GM18498 (cell line): Measurements from ENCODE around the gene KCNJ12.
"Not testable (repeated sequence)": the region's sequence is repeated elsewhere in the genome, so short reads cannot be mapped to it uniquely, and the experiment has no call there.

ENCODE experiments used
- ATAC-seq: cut with Tn5 transposase; IDR thresholded peaks from one replicate; pipeline ENCODE4 v1.9.1; 2021; ENCODE audit warnings: mild to moderate bottlenecking, moderate library complexity; ENCODE audit not compliant: unreplicated experiment

The KCNJ12 gene

DNA sequence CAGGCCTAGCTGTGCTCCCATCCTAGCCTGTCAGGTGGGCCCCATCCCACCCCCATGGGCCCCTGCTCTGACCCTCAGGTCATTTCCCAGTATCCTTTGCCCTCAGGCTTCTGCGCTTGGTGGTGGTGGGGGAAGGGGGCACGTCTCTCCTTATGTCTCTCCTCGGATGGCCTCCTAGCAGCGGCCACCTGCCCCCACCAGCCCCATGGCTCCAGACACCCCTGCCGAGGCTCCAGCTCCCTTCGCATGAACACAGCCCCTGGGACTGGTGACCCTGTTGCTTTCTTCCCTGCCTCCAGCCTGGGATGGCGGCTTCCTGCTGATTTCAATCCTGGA lies 27.3 kb upstream of the KCNJ12 start:
- not testable (repeated sequence) for ATAC-seq

DNA sequence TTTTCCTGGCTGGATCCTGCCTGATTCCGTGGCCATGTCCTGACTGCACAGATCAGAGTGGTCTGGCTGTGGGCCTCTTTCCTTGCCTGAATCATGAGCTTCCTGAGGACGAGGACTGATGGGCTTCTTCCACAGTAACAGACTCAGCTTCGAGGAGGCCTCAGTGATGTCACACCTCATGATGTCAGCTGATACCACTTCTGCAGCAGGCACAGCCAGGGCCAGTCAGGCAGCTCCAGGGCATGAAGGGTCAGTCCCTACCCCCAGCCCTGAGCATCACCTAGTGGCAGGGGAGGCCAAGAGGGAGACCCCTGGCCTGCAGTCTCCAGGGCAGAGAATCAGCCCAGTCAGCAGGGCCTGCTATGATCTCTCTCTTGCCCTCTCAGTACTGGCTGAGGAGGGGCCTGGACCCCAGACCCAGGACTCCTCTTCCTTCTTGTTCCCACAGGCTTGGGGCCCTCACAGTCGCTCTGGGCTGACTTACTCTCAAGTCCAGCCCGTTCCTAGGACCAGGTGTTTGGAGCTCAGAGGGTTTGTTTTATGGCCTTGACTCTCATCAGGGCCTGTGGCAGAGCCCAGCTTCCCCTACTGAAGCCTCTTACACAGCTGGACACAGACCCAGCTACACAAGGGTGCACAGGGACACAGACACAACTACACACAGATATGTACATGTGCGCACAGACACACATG lies 26.7 kb upstream of the KCNJ12 start:
- not testable (repeated sequence) for ATAC-seq

DNA sequence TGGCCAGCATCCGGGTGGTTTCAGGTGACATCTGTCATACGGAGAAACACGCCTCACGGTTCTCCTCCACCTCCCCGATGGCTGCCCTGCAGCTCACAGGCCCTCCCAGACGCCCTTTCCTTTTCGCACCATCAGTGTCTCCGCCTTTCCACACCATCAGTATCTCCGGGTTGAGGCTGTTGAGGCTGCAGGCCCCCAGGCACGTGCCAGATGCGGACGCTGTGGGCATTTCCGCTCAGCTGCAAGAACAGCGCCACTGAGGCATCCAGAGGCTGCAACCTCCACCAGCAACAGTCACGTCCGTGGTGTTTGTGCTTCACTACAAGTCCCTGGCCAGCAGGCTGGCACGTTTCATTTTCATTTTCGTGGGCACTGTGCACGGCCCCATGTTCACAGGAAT lies 25.7 kb upstream of the KCNJ12 start:
- not testable (repeated sequence) for ATAC-seq

DNA sequence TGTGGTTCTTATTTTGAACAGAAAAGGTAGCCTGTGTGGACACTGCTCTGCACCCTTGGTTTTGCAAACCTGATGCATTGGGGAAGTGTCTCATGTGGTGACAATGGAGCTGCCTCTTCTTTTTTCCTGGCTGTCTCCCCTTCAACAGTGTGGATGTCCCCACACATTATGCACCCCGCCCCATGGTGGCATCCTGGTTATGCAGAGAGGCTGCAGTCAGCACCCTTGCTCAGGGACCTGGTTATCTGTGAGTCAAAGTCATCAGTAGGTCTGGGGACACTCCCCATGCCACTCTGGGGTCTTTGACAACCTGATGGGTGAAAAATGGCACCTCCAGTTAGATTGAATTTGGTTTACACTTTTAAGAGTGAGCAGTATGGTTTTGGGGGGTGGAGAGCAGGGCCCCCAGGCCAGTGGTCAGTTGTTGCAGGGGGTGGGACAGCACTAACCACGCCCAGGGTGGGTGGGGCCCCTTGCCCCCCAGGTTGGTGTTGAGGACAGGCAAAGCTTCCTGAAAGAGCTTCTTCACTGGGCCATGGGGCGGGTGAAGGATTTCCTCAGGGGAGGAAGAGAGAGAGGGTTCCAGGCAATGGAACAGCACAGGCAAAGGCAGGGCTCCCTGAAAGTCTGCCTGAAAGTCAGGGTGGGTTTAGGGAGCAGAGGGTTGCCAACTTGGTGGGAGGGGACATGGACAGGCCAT lies 24.6 kb upstream of the KCNJ12 start:
- no peak for ATAC-seq

DNA sequence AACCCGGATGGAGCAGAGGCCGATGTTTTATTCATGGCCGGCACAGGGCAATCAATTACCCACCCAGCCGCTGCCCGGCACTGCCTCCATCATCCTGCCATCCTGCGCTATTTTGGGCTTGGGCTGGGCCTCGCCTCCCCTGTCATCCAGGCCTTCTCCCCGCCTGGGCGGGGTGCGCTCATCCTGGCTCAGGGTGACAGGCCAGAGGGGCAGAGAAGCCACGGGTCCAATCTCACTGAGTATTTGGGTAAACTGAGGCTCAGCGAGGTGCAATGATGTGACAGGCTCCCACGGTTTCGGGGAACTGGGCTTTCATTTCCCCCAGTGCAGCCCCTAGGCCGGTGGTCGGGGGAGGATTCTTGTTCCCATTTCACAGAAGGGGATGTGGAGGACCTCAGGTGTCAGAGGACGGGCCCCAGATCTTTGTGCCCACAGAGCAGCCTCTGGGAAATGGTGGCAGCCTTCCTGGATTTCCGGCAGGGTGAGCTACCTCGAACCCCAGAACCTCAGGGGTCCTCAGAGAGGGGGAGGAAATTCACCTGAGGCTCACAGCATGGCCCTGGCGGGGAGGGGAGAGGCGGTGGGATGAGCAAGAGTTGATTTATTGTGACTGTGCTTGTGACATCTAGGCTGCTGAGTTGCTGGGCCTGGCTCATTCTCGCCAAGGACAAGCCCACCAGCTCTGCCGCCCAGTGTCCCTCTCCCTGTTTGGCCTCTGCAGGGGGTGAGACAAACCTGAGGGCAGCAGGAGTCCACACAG lies 23.8 kb upstream of the KCNJ12 start:
- no peak for ATAC-seq

DNA sequence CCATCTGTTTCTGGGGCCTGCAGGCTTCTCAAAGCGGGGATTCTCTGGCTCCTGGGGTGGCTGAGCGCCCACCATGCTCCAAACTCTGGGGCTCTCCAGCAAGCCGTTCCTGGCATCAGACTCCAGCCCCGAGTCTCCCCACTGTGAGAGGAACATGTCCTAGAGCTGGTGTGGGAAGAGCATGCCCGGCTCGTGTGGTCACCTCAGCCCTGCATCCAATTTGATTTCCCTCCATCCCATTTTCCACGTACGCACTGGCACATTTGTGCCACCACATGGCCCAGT lies 23.2 kb upstream of the KCNJ12 start:
- no peak for ATAC-seq

DNA sequence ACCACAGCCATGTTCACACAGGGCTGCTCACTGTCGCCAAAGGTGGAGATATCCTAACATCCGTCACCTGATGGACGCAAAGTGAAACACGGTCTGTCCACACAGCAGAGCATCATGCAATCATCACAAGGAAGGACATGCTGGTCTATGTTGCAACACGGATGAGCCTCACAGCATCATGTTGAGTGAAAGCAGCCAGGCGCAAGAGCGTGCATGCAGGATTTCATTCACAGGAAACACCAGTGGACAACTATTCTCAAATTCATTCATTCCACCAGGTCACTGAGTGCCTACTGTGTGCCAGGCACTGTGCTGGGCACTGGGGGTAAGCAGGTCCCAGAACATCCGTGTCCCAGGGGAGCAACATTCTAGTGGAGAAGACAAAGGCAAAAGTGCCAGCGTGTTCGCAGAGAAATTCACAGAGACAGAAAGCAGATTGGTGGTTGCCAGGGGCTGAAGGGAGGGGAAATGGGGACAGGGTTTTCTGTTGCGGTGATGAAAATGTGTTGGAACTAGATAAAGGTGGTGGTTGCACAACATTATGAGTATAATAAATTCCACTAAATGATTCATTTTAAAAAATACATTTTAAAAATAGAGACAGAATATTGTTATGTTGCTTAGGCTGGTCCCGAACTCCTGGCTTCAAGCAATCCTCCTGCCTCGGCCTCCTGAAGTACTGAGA lies 22.7 kb upstream of the KCNJ12 start:
- ATAC-seq, result no peak

DNA sequence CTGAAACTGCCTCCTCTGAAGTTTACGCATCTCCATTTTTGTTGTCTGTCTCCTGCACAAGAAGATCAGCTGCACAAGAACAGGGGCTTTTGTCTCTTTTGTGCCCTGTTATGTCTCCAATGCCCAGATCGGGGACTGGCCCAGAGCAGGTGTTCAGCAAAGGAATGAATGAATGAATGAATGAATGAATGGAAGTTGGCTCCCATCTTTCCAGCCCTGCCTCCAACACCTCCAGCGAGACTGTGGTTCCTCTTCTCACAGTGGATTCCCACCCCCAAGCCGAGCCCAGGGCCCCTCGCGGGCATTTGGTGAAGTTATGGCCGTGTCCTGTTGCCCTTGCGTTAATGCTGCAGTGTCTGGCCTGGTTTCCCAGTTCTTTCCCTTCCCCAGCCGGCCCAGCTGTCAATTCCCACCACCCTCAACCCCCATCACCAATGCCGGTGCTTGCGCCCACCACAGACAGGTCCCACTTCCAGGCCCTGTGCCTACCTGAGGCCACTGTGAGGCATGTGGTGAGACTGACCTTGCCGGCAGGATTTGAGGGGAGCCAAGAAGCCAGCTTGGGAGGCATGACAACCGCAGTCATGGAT lies 21.3 kb upstream of the KCNJ12 start:
- ATAC-seq, result no peak

DNA sequence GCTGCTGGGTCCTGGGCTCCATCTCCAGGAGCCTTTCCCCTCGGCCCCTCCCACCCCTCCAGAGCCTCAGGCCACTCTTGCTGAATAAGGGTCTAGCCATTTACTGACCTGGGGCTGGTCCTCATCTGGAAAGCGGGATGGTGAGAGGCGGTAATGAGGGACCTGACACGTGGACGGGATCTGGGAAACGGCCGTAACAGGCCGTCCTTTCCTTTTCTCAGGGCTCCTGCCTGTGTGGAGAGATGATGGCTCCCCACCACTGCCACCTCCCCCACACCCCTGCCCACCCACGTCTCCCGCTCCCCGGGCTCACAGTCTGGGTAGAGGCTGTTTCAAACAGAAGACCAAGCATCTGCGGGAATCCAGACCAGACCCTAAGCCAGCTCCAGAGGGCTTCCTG lies 20.6 kb upstream of the KCNJ12 start:
- ATAC-seq, result no peak

DNA sequence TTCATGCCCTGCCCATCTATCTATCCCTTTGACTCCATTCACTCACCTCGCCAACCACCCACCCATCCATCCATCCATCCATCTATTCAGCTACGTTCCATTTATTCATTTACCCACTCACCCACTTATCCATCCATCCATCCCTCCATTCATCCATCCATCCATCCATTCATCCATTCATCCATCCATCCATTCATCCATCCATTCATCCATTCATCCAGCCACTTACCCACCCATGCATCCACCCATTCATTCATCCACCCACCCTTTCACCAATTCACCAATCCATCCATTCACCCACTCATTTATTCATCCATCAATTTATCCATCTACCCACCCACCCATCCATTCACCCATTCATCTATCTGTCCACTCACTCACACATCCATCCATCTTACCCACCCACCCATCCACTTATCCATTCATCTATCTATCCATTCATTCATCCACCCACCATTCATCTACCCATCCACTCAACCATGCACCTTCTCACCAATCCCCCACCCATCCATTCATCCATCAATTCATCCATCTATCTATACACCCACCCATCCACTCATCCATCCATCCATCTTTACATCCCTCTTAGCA lies 19.5 kb upstream of the KCNJ12 start:
- no peak for ATAC-seq

DNA sequence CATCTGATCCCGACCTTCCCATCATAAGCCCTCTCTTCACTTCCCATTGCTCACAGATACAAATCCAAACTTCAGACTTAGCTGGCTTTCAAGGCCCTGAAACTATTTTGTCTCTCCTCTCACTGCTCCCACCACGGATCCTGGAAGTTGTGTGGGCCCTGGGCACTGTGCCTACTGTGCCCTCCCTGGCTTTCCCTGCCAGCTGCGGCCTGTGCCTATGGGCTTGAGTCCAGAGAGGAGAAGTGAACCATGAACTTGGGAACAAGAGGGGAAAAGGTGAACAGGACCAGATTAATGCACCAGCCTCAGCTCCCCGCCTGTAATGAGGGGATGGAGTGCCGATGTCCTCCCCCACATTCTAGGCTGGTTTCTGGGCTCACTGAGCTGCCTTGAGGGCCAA lies 18.9 kb upstream of the KCNJ12 start:
- ATAC-seq, result no peak

DNA sequence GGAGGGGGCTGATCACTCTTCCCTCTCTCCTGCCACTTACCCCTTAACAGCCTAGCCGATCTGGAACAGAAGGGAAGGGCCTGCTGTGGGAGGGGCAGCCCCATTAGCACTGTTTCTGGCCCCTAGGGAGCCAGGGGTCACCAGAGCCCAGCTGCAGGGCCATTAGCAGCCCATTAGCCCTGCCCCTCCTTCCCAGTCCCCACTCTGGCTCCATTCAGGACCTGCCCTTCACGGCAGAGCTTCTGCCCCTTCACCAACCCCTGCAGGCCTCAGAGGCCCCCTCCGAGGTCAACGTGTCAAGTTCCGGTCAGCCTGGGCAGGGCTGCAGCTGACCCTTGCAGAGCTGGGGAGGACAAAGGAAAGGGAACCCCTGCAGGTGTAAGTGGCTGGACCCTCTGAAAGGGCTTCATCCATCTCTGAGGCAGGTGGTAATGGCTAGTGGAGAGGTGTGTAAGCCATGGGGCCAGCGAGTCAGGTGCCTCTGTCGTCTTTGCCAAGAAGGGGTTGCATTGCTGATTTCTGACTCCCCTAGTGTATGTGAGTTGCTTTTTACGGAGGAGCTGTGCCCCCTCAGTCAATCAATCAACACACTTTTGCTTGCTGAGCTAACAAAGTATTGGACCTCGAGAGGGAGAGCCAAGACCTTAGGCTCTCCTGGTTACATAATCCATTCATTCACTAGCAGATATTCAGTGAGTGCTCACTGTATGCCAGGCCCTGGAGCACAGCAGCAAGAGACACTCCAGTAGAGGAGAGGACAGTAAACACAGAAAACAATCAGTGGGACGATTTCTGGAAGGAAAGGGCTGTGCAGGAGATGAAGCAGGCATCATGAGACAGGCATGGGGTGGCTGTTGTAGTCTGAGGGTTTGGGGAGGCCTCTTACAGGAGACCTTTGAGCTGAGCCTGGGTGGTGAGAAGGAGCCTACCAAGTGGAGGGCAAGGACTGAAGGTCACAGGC lies 18.2 kb upstream of the KCNJ12 start:
- ATAC-seq, result no peak

DNA sequence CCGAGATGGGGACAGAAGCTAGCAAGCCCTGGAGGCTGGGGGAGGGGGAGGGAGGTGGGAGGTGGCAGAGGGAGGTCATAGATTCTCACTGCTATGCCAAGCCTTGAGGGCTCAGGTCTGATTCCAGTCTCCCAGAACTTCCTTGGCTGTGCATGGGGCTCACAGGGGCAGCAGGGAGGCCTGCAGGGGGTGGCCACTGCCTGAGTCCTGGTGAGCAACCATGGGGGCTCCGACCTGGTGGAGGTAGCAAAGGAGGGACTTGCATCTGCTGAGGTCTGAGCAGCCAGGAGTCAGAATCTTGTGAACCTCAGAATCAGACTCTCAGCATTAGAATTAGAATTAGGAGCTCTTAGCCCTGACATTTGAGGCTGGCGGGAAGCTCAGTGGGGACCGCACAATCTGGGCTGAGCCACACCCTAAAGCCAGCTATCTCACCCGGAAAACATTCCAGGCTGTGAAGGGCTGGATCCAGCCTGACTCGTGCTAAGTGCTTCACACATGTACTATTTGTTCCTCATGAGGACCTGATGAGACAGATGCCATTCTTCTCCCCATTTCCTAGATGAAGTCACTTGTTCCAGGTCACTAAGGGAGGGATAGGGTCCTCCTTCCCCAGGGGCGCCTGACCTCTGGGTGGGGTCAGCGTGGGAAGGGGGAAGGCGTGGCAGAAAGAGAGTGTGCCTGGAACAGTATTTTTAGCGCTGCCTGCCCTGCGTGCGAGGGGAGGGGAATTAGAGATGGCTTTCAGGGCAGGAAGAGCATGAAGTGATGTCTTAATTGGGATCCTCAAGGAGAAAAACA lies 17.3 kb upstream of the KCNJ12 start:
- ATAC-seq, result no peak

DNA sequence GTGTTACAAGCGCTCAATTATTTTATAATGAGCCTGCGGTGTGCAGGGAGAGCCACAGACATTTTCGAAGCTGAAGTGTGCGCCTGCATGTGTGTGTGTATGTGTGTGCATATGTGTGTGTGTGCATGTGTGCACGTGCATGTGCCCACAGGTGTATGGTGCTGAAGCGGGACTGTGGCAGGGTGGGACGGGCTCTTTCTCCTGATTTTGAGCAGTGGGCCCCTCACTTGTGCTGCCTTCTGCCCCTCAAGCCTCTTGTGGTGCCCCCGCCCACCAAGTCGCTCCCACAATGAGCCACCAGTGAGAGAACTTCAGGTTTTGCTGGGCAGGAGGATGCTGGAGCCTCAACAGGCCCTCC lies 16.7 kb upstream of the KCNJ12 start:
- no peak for ATAC-seq

DNA sequence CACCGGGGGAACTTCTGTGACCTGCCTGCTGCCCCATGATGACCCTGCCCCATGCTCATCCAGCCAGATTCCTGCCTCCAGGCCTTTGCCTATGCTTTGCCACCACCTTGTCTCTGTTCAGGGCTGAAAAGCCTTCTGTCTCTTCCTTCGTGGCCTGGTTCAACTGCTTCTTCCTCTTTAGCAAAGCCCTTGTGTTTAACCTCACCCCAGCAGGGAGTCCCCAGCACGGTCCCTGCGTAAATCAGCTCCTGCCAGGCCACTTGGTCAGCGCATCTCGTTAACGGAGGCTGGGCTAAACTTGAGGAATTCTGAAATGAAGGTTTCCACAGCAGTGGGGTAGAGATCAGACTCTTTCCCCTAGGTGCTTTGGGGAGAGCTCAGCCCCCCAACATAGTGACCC lies 16.1 kb upstream of the KCNJ12 start:
- no peak for ATAC-seq

DNA sequence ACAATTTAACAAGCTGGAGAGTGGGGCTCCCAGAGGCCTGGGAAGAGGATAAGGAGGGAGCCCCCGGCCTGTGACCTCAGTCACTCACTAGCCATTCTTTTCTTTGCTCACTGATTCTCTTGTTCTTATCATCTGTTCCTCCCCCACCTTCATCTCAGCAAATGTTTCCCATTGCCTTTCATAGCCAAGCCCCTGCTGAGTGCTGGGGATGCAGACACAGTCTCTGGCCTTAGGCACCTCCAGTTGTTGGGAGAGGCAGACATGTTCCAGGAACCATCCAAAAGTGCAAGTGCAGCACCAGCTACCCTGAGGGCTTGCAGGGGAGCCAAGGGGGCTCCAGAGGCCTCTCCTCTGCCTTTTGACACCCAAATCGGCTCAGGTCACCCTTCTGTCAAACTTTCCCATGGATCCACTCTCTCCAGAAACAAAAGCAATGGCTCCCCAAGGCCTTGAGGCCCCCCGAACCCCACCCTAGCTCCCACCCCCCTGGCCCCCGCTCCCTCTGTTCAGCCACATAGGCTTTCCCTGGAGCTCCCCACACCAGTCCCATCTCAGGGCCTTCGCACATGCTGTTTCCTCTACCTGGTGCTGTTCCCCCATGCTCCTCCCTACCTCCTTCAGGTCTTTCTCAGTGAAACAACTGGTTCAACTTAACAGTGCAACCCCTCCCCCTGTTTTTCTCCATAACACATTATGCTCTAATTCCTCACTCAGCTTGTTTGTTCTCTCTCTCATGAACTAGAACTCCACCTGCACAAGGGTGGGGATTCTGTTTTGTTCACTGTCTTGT lies 14.9 kb upstream of the KCNJ12 start:
- no peak for ATAC-seq

DNA sequence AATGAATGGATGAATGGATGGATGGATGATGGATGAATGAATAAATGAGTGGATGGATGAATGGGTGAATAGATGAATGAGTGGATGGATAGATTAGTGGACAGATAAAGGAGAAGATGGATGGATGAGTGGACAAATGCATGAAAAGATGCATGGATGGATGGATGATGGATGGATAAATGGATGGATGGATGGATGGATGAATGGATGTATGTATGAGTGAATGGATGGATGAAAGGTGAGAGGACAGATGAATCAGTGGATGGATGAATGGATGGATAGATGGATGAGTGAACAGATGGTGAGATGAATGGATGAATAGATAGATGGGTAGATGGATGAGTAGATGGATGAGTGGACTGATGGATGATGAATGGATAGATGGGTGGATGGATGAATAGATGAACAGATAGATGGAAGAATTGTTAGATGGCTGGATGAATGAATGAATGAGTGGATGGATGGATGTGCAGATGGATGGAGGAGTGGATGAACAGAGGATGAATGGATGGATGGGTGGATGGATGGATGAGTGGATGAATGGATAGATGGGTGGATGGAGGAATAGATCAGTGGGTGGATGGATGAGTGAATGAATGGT lies 13.7 kb upstream of the KCNJ12 start:
- ATAC-seq, result no peak
